Gastrocnemius medialis (tissue), 4 donors: ENCODE data around the gene CAMKK2.

ENCODE experiments used
- POLR2A ChIP-seq, 2 donors: fragments of 450-650 bp; IDR thresholded peaks; one replicate each; pipeline ENCODE4 v1.6.1; 2017; ENCODE audit warnings: antibody characterized with exemption in 2 of 2, mild to moderate bottlenecking in 2 of 2, moderate library complexity in 2 of 2
- TF ChIP-seq, protein P1 (sequence below), 5 experiments: fragments of 450-650 bp in 3 of 5; fragments of 200-600 bp in 2 of 5; sonication (generic) in 2 of 5; IDR thresholded peaks in 4 of 5; conservative IDR thresholded peaks in 1 of 5; 1 replicate in 4 of 5; 2 replicates in 1 of 5; pipeline ENCODE4 v1.5.1; 2016 to 2019; ENCODE audit warnings: antibody characterized with exemption in 5 of 5, mild to moderate bottlenecking in 3 of 5, moderate library complexity in 3 of 5

DNA sequence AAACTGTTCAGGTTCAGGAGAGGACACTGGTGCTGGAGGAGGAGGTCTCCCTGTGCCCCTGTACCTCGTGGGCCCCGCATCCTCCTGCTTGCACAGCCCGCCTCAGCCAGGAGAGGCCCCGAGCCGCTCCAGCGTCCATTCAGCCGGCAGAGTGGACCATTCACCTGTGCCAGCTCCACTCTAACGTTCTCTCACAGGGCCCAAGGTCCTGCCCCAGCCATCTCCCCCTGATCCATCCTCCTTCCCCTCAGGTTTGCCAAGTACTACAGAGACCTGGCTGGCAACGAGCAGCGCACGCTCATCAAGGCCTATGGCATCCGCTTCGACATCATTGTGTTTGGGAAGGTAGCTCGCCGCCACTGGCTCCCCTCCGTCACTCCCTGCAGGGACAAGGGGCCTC, 64.3 kb downstream of the CAMKK2 start:
- TF ChIP-seq, protein P1, sequence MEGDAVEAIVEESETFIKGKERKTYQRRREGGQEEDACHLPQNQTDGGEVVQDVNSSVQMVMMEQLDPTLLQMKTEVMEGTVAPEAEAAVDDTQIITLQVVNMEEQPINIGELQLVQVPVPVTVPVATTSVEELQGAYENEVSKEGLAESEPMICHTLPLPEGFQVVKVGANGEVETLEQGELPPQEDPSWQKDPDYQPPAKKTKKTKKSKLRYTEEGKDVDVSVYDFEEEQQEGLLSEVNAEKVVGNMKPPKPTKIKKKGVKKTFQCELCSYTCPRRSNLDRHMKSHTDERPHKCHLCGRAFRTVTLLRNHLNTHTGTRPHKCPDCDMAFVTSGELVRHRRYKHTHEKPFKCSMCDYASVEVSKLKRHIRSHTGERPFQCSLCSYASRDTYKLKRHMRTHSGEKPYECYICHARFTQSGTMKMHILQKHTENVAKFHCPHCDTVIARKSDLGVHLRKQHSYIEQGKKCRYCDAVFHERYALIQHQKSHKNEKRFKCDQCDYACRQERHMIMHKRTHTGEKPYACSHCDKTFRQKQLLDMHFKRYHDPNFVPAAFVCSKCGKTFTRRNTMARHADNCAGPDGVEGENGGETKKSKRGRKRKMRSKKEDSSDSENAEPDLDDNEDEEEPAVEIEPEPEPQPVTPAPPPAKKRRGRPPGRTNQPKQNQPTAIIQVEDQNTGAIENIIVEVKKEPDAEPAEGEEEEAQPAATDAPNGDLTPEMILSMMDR (IDR thresholded peaks at IDR 0.05 in 4 of 5, conservative IDR thresholded peaks at IDR 0.05 in 1 of 5): no peak
- TF ChIP-seq POLR2A (IDR thresholded peaks at IDR 0.05): no peak
